Endometrial microvascular endothelial cells (primary cell): ENCODE data around the gene BRI3. TPM values are rescaled to one million over a fixed set of nuclear protein-coding genes. Genes with fewer than 3 reads are reported as not detected.

Experiments used
- in situ Hi-C: cut with HindIII; loops from 2 replicates; pipeline ENCODE4 v1.10.0; 2017; ENCODE audit warnings: low sequenced_read_pairs, low pct_unique_long_range_greater_than_20kb; ENCODE audit errors: inconsistent ontology term
- total RNA-seq: library from RNA; depleted of rRNA; stranded (reverse); fragments of >200 nt; gene quantifications from one replicate; pipeline ENCODE4 v1.2.3, GENCODE V29; 2015; ENCODE audit errors: inconsistent ontology term

BRI3 gene
- total RNA-seq: 66.6 TPM

- in situ Hi-C loops: no loop called here
Measured at GRCh38 chr7:98280791-98281756, at the start of gene BRI3. TSS of gene BRI3 (plus strand) at chr7:98281686. CDS start at chr7:98281796, 110 bp downstream.

- in situ Hi-C loops: no loop called here
Measured at GRCh38 chr7:98232263-98232585, 49.3 kb upstream of the BRI3 start.

- in situ Hi-C loops: no loop called here
Measured at GRCh38 chr7:98232799-98233198, 48.7 kb upstream of the BRI3 start.

- in situ Hi-C loops: no loop called here
Measured at GRCh38 chr7:98233219-98234070, 48.0 kb upstream of the BRI3 start.

- in situ Hi-C loops: no loop called here
Measured at GRCh38 chr7:98234429-98235147, 46.9 kb upstream of the BRI3 start.

GRCh38 chr7:98235901-98236300, 45.6 kb upstream of the BRI3 start:
- in situ Hi-C loops: no loop called here

GRCh38 chr7:98236355-98237185, 44.9 kb upstream of the BRI3 start:
- in situ Hi-C loops: no loop called here

GRCh38 chr7:98238076-98238475, 43.4 kb upstream of the BRI3 start:
- in situ Hi-C loops: no loop called here

- in situ Hi-C loops: no loop called here
Measured at GRCh38 chr7:98238976-98239375, 42.5 kb upstream of the BRI3 start.

- in situ Hi-C loops: no loop called here
Measured at GRCh38 chr7:98240961-98241673, 40.4 kb upstream of the BRI3 start.

GRCh38 chr7:98241674-98242241, 39.7 kb upstream of the BRI3 start:
- in situ Hi-C loops: no loop called here

- in situ Hi-C loops: no loop called here
Measured at GRCh38 chr7:98242342-98242741, 39.1 kb upstream of the BRI3 start.

GRCh38 chr7:98242934-98243333, 38.6 kb upstream of the BRI3 start:
- in situ Hi-C loops: no loop called here

- in situ Hi-C loops: no loop called here
Measured at GRCh38 chr7:98244871-98245270, 36.6 kb upstream of the BRI3 start.

- in situ Hi-C loops: no loop called here
Measured at GRCh38 chr7:98248156-98248555, 33.3 kb upstream of the BRI3 start.

GRCh38 chr7:98249106-98249505, 32.4 kb upstream of the BRI3 start:
- in situ Hi-C loops: no loop called here

- in situ Hi-C loops: no loop called here
Measured at GRCh38 chr7:98250789-98251188, 30.7 kb upstream of the BRI3 start.

- in situ Hi-C loops: no loop called here
Measured at GRCh38 chr7:98251231-98251600, 30.3 kb upstream of the BRI3 start.
